A549 treated with dexamethasone at 1 μM for 4 hours (cell line): ENCODE measurements around the gene HYAL1. TPM values are rescaled to one million over a fixed set of nuclear protein-coding genes. Genes with fewer than 3 reads are reported as not detected.

Source experiments
- total RNA-seq: library from RNA; stranded (reverse); fragments of 200-300 nt; extraction: Qiagen RNA extraction; gene quantifications from 5 replicates; pipeline ENCODE4 v1.2.3, GENCODE V29; 2022

Gene HYAL1
- total RNA-seq = 0.40 to 0.69 TPM (median 0.57 TPM) in 5 replicates

GRCh38 chr3:50303013-50303815 is at the start of gene HYAL1:
HYAL1 (minus strand) TSS chr3:50303574; CDS start chr3:50302956, 618 bp downstream.

GRCh38 chr3:50350527-50351322 is 47.4 kb upstream of the HYAL1 start, which contains the start of the genes CYB561D2 and NPRL2:
CYB561D2 (plus strand) TSS chr3:50350862; CDS start chr3:50351434, 572 bp downstream.
NPRL2 (minus strand) TSS chr3:50350775; CDS start chr3:50350652, 123 bp downstream.

GRCh38 chr3:50345586-50346234 is 42.3 kb upstream of the HYAL1 start, which contains the start of gene ZMYND10:
ZMYND10 (minus strand) TSS chr3:50345732; CDS start chr3:50345579, 153 bp downstream.

GRCh38 chr3:50340448-50341329 is 37.3 kb upstream of the HYAL1 start, which contains the start of gene RASSF1:
RASSF1 (minus strand) TSS chr3:50340836; CDS start chr3:50340805, 31 bp downstream.

GRCh38 chr3:50327943-50328691 is 24.7 kb upstream of the HYAL1 start, which contains the start of gene TUSC2:
TUSC2 (minus strand) TSS chr3:50328223; CDS start chr3:50328099, 124 bp downstream.

GRCh38 chr3:50322386-50323091 is 19.2 kb upstream of the HYAL1 start, which contains the start of gene HYAL2:
HYAL2 (minus strand) TSS chr3:50322745; CDS start chr3:50320489, 2,256 bp downstream.

GRCh38 chr3:50298836-50299637 is 4.3 kb downstream of the HYAL1 start, which contains the start of the genes HYAL3 and NAA80:
HYAL3 (minus strand) TSS chr3:50299405; CDS start chr3:50295602, 3,803 bp downstream.
NAA80 (minus strand) TSS chr3:50299405; CDS start chr3:50297463, 1,942 bp downstream.

GRCh38 chr3:50292159-50293078 is 11.0 kb downstream of the HYAL1 start, which contains the start of gene IFRD2:
IFRD2 (minus strand) TSS chr3:50292429; CDS start chr3:50292274, 155 bp downstream.

GRCh38 chr3:50278880-50279224 is 24.5 kb downstream of the HYAL1 start, which contains the start of gene LSMEM2:
LSMEM2 (plus strand) TSS chr3:50279087; CDS start chr3:50279114, 27 bp downstream.

GRCh38 chr3:50268703-50269451 is 34.5 kb downstream of the HYAL1 start, which contains the start of gene SEMA3B:
SEMA3B (plus strand) TSS chr3:50269147; CDS start chr3:50269241, 94 bp downstream.

Other genes with a start within 250 kb of the HYAL1 start
- 27.0 to 42.6 TPM (median 37.4 TPM) in 5 replicates for gene RBM5, start 214.7 kb downstream of the HYAL1 start, total RNA-seq
- 13.4 to 22.0 TPM (median 19.5 TPM) in 5 replicates for gene SEMA3F, start 148.2 kb downstream of the HYAL1 start, total RNA-seq
- 0.03 to 0.48 TPM (median 0.21 TPM) in 4 of 5 replicates, not detected in the other for gene GNAT1, start 112.0 kb downstream of the HYAL1 start, total RNA-seq
- gene SLC38A3, start 98.3 kb downstream of the HYAL1 start, total RNA-seq = 0.05 to 0.22 TPM (median 0.06 TPM) in 4 of 5 replicates, not detected in the other
- 34.0 to 49.8 TPM (median 46.8 TPM) in 5 replicates for gene GNAI2, start 67.4 kb downstream of the HYAL1 start, total RNA-seq
- gene SEMA3B, start 34.4 kb downstream of the HYAL1 start, total RNA-seq = 5.0 to 7.7 TPM (median 6.3 TPM) in 5 replicates
- gene LSMEM2, start 24.5 kb downstream of the HYAL1 start, total RNA-seq = not detected in 5 replicates
- gene IFRD2, start 11.1 kb downstream of the HYAL1 start, total RNA-seq = 66.6 to 89.9 TPM (median 85.4 TPM) in 5 replicates
- 7.0 to 9.9 TPM (median 8.8 TPM) in 5 replicates for gene HYAL3, start 4.2 kb downstream of the HYAL1 start, total RNA-seq
- 4.3 to 7.9 TPM (median 6.4 TPM) in 5 replicates for gene NAA80, start 4.2 kb downstream of the HYAL1 start, total RNA-seq
- 21.2 to 33.5 TPM (median 29.2 TPM) in 5 replicates for gene HYAL2, start 19.2 kb upstream of the HYAL1 start, total RNA-seq
- gene TUSC2, start 24.6 kb upstream of the HYAL1 start, total RNA-seq = 22.6 to 36.7 TPM (median 34.6 TPM) in 5 replicates
- gene RASSF1, start 37.3 kb upstream of the HYAL1 start, total RNA-seq = 15.1 to 17.6 TPM (median 17.2 TPM) in 5 replicates
- gene ZMYND10, start 42.2 kb upstream of the HYAL1 start, total RNA-seq = 0.71 to 1.3 TPM (median 1.0 TPM) in 5 replicates
- 12.2 to 13.5 TPM (median 12.7 TPM) in 5 replicates for gene NPRL2, start 47.2 kb upstream of the HYAL1 start, total RNA-seq
- gene CYB561D2, start 47.3 kb upstream of the HYAL1 start, total RNA-seq = 13.8 to 17.4 TPM (median 15.7 TPM) in 5 replicates
- gene TMEM115, start 55.9 kb upstream of the HYAL1 start, total RNA-seq = 37.1 to 50.9 TPM (median 49.1 TPM) in 5 replicates
- 0.48 to 0.77 TPM (median 0.67 TPM) in 5 replicates for gene CACNA2D2, start 200.1 kb upstream of the HYAL1 start, total RNA-seq